SK-N-SH treated with all-trans-retinoic acid at 6 μM for 48 hours (cell line): ENCODE measurements around the gene TNC.
A peak's percentile ranks its signal among the peaks of the same experiment; 100 is the strongest.

Experiments used
- ATAC-seq: fragments of 200-7000 bp; cut with Tn5 transposase; 3 replicates; pipeline ENCODE4 v1.9.1; 2020; ENCODE audit warnings: mild to moderate bottlenecking, moderate library complexity
- ARNTL ChIP-seq: fragments of 450-650 bp; formaldehyde crosslinking; IDR thresholded peaks from 2 replicates; pipeline ENCODE4 v1.5.0; 2020; ENCODE audit warnings: low read depth, mild to moderate bottlenecking, moderate library complexity, borderline replicate concordance
- BACH2 ChIP-seq: fragments of 250-450 bp; sonication (Bioruptor Pico); IDR thresholded peaks from 2 replicates; pipeline ENCODE4 v1.9.0; 2021; ENCODE audit warnings: mild to moderate bottlenecking, borderline replicate concordance
- CREB5 ChIP-seq: fragments of 250-450 bp; sonication (Bioruptor Pico); IDR thresholded peaks from 2 replicates; pipeline ENCODE4 v1.5.1; 2020; ENCODE audit warnings: low read depth, mild to moderate bottlenecking, moderate library complexity
- CSDC2 ChIP-seq: fragments of 250-450 bp; sonication (Bioruptor Pico); IDR thresholded peaks from 2 replicates; pipeline ENCODE4 v1.5.0; 2020; ENCODE audit warnings: mild to moderate bottlenecking, moderate library complexity
- GLIS3 ChIP-seq: fragments of 250-450 bp; sonication (Bioruptor Pico); IDR thresholded peaks from 2 replicates; pipeline ENCODE4 v1.5.0; 2020; ENCODE audit warnings: mild to moderate bottlenecking, moderate library complexity
- OSR1 ChIP-seq: fragments of 250-450 bp; sonication (Bioruptor Pico); IDR thresholded peaks from 2 replicates; pipeline ENCODE4 v1.8.0; 2022; ENCODE audit warnings: moderate library complexity, mild to moderate bottlenecking, inconsistent platforms
- PATZ1 ChIP-seq: fragments of 250-450 bp; sonication (Bioruptor Pico); IDR thresholded peaks from 2 replicates; pipeline ENCODE4 v1.8.0; 2020; ENCODE audit warnings: mild to moderate bottlenecking, moderate library complexity, borderline replicate concordance
- PPARA ChIP-seq: fragments of 250-450 bp; sonication (Bioruptor Pico); IDR thresholded peaks from 2 replicates; pipeline ENCODE4 v1.5.0; 2020; ENCODE audit warnings: mild to moderate bottlenecking, borderline replicate concordance
- RARB ChIP-seq: fragments of 250-450 bp; sonication (Bioruptor Pico); IDR thresholded peaks from 2 replicates; pipeline ENCODE4 v1.8.0; 2021; ENCODE audit warnings: mild to moderate bottlenecking, moderate library complexity
- SNAI2 ChIP-seq: fragments of 250-450 bp; sonication (Bioruptor Pico); IDR thresholded peaks from 2 replicates; pipeline ENCODE4 v1.5.0; 2020; ENCODE audit warnings: mild to moderate bottlenecking, moderate library complexity
- TCF4 ChIP-seq: fragments of 250-450 bp; sonication (Bioruptor Pico); IDR thresholded peaks from 2 replicates; pipeline ENCODE4 v1.8.0; 2021; ENCODE audit warnings: mild to moderate bottlenecking, moderate library complexity, borderline replicate concordance
- TOX ChIP-seq: fragments of 250-450 bp; sonication (Bioruptor Pico); IDR thresholded peaks from 2 replicates; pipeline ENCODE4 v1.8.0; 2021; ENCODE audit warnings: mild to moderate bottlenecking, moderate library complexity, borderline replicate concordance
- ZC3H10 ChIP-seq: fragments of 250-450 bp; sonication (Bioruptor Pico); IDR thresholded peaks from 2 replicates; pipeline ENCODE4 v1.5.1; 2021; ENCODE audit warnings: mild to moderate bottlenecking, moderate library complexity
- ZFP3 ChIP-seq: fragments of 250-450 bp; sonication (Bioruptor Pico); IDR thresholded peaks from 2 replicates; pipeline ENCODE4 v1.5.0; 2020; ENCODE audit warnings: mild to moderate bottlenecking, moderate library complexity
- ZFP30 ChIP-seq: fragments of 450-650 bp; formaldehyde crosslinking; IDR thresholded peaks from 2 replicates; pipeline ENCODE4 v1.5.0; 2022; ENCODE audit warnings: mild to moderate bottlenecking, moderate library complexity
- ZNF565 ChIP-seq: fragments of 450-650 bp; formaldehyde crosslinking; conservative IDR thresholded peaks from 2 replicates; pipeline ENCODE4 v1.5.0; 2020; ENCODE audit warnings: low read depth, mild to moderate bottlenecking, moderate library complexity
- ZNF70 ChIP-seq: fragments of 450-650 bp; formaldehyde crosslinking; IDR thresholded peaks from 2 replicates; pipeline ENCODE4 v1.5.0; 2020; ENCODE audit warnings: mild to moderate bottlenecking, moderate library complexity
- ZNF8 ChIP-seq: fragments of 450-650 bp; formaldehyde crosslinking; IDR thresholded peaks from 2 replicates; pipeline ENCODE4 v1.5.0; 2020; ENCODE audit warnings: mild to moderate bottlenecking, moderate library complexity
- TF ChIP-seq, protein P1 (sequence below): fragments of 250-450 bp; sonication (Bioruptor Pico); IDR thresholded peaks from 2 replicates; pipeline ENCODE4 v1.8.0; 2021; ENCODE audit warnings: low read depth, mild to moderate bottlenecking, moderate library complexity, borderline replicate concordance
- TF ChIP-seq, protein P2 (sequence below): fragments of 250-450 bp; sonication (Bioruptor Pico); IDR thresholded peaks from 2 replicates; pipeline ENCODE4 v1.5.1; 2021; ENCODE audit warnings: mild to moderate bottlenecking, moderate library complexity

TNC gene

GRCh38 chr9:115016344-115016743, 101.6 kb downstream of the TNC start (continued):
- TF ChIP-seq PATZ1 (CRISPR knock-in tag): no peak

DNA sequence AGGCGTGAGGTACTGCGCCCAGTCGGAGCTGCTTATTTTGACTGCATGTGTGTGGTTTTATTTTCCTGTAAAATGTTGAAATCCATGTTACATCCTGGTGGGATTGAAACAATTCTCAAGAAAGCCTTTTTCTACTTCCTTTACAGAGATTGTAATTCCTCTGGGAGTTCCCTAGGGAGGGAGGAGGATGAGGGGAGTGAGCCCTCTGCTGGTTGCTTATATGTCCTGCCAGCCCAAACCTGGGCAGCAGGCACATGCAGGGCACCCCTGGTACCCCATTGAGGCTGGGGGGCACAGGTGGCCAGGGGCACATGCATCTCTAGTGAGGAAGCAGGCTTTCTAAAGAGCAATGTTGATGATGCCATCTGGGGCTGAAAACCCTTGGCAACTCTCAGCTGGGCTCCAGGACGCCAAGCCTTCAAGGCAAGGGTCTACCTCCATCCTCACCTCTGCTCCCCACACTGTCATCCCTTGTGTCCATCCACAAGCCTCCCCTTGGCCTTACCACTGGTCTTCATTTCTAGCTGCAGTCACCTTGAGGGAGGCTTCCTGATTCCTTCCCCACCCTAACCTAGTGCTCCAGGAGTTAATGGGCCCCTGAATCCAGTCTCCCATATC, 102.8 kb downstream of the TNC start:
- no peak for TF ChIP-seq SNAI2 (CRISPR knock-in tag)
- TF ChIP-seq TOX (CRISPR knock-in tag): no peak
- TF ChIP-seq PATZ1 (CRISPR knock-in tag): no peak
- TF ChIP-seq CREB5 (CRISPR knock-in tag): no peak
- TF ChIP-seq TCF4 (CRISPR knock-in tag): no peak
- TF ChIP-seq, protein P1, sequence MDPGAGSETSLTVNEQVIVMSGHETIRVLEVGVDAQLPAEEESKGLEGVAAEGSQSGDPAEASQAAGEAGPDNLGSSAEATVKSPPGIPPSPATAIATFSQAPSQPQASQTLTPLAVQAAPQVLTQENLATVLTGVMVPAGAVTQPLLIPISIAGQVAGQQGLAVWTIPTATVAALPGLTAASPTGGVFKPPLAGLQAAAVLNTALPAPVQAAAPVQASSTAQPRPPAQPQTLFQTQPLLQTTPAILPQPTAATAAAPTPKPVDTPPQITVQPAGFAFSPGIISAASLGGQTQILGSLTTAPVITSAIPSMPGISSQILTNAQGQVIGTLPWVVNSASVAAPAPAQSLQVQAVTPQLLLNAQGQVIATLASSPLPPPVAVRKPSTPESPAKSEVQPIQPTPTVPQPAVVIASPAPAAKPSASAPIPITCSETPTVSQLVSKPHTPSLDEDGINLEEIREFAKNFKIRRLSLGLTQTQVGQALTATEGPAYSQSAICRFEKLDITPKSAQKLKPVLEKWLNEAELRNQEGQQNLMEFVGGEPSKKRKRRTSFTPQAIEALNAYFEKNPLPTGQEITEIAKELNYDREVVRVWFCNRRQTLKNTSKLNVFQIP: no peak
- TF ChIP-seq BACH2 (CRISPR knock-in tag): no peak
- TF ChIP-seq, protein P2, sequence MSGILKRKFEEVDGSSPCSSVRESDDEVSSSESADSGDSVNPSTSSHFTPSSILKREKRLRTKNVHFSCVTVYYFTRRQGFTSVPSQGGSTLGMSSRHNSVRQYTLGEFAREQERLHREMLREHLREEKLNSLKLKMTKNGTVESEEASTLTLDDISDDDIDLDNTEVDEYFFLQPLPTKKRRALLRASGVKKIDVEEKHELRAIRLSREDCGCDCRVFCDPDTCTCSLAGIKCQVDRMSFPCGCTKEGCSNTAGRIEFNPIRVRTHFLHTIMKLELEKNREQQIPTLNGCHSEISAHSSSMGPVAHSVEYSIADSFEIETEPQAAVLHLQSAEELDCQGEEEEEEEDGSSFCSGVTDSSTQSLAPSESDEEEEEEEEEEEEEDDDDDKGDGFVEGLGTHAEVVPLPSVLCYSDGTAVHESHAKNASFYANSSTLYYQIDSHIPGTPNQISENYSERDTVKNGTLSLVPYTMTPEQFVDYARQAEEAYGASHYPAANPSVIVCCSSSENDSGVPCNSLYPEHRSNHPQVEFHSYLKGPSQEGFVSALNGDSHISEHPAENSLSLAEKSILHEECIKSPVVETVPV (CRISPR knock-in tag): no peak
- TF ChIP-seq ZC3H10 (CRISPR knock-in tag): no peak
- TF ChIP-seq ZFP3 (CRISPR knock-in tag): no peak
- ATAC-seq: peak; percentile 62

DNA sequence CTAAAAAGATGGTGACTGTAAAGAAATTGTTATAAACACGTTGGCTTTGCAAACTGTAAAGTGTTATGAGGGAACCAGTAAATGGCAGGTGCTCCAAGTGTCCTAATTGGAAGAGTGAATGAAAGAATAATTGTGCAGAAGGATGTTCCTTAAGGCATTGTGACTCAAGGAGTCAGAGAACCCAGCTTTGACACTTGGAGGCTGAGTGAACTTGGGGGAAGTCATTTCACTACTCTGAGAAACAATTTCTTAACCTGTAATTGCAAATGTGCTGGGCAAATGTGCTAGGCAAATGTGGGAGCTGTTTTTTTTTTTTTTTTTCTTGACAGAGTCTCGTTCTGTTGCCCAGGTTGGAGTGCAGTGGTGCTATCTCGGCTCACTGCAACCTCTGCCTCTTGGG, 103.5 kb downstream of the TNC start:
- no peak for ATAC-seq
- TF ChIP-seq ZC3H10 (CRISPR knock-in tag) (no peak), CSDC2 (CRISPR knock-in tag) (no peak), OSR1 (no peak), PATZ1 (CRISPR knock-in tag) (no peak), SNAI2 (CRISPR knock-in tag) (no peak), RARB (CRISPR knock-in tag) (no peak), ZNF70 (CRISPR knock-in tag) (no peak)

- ATAC-seq: peak; percentile 55
- TF ChIP-seq, protein P1: no peak
- no peak for TF ChIP-seq OSR1
- TF ChIP-seq SNAI2 (CRISPR knock-in tag): no peak
- TF ChIP-seq BACH2 (CRISPR knock-in tag): no peak
- no peak for TF ChIP-seq ZFP3 (CRISPR knock-in tag)
- no peak for TF ChIP-seq GLIS3 (CRISPR knock-in tag)
- TF ChIP-seq ZNF565 (CRISPR knock-in tag): no peak
- TF ChIP-seq ZNF70 (CRISPR knock-in tag): no peak
- TF ChIP-seq ZFP30 (CRISPR knock-in tag): no peak
- no peak for TF ChIP-seq PPARA (CRISPR knock-in tag)
- TF ChIP-seq ZNF8 (CRISPR knock-in tag): no peak
- TF ChIP-seq, protein P2 (CRISPR knock-in tag): no peak
- no peak for TF ChIP-seq ARNTL
- no peak for TF ChIP-seq RARB (CRISPR knock-in tag)
Observed at GRCh38 chr9:115013998-115014397, 104.0 kb downstream of the TNC start.
